GM19455 (cell line): Measurements from ENCODE around the gene GNPDA1.

Experiments used
- ATAC-seq: cut with Tn5 transposase; IDR thresholded peaks from one replicate; pipeline ENCODE4 v1.9.1; 2021; ENCODE audit not compliant: unreplicated experiment

GNPDA1 gene

GRCh38 chr5:141958113-141958512, 54.7 kb downstream of the GNPDA1 start, which contains the start of gene PCDH12:
PCDH12 (minus strand) TSS chr5:141958202; CDS start chr5:141957851, 351 bp downstream.
- ATAC-seq, result no peak

- no peak for ATAC-seq
Observed at GRCh38 chr5:141957367-141957996, 55.3 kb downstream of the GNPDA1 start.

- no peak for ATAC-seq
Observed at GRCh38 chr5:141954194-141954593, 58.6 kb downstream of the GNPDA1 start.

GRCh38 chr5:141952020-141952419, 60.8 kb downstream of the GNPDA1 start:
- no peak for ATAC-seq

GRCh38 chr5:141951332-141951781, 61.5 kb downstream of the GNPDA1 start:
- ATAC-seq, result no peak
